Measurements from ENCODE around the gene SRA1.

SRA1 gene

DNA sequence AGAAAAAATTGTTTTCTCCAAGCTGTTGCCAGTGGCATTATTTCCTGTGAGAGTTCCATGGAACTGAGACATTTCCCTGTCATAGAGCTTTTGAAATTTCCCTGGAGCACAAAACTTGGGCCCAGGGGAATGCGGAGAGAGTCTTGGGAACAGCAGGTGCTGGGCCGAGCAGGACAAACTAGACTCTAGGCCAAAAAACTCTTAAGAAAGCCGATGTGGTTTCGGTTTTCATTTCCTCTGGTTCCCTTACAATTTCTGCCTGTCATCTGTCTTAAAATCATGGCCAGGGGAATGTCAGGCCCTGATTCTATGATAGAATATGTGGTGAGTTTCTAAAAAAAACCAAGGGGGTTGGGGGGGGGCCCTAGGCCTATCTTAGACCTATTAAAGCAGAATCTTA lies 11.9 kb upstream of the SRA1 start:
- H3K4me3 ChIP-seq (ENCODE audit: low read length), result no peak overlapping the region
- no peak overlapping the region for H3K9ac ChIP-seq (ENCODE audit: low read depth, low read length)

DNA sequence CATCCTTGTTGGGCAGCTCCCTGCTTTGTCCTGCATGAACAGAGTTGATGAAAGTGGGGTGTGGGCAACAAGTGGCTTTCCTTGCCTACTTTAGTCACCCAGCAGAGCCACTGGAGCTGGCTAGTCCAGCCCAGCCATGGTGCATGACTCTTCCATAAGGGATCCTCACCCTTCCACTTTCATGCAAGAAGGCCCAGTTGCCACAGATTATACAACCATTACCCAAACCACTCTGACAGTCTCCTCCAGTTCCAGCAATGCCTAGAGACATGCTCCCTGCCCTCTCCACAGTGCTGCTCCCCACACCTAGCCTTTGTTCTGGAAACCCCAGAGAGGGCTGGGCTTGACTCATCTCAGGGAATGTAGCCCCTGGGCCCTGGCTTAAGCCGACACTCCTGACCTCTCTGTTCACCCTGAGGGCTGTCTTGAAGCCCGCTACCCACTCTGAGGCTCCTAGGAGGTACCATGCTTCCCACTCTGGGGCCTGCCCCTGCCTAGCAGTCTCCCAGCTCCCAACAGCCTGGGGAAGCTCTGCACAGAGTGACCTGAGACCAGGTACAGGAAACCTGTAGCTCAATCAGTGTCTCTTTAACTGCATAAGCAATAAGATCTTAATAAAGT lies 11.3 kb upstream of the SRA1 start:
- no peaks in the 10 kb centered on the region for H3K9me3 ChIP-seq (ENCODE audit: insufficient read depth, low read depth, low read length)
- no peak overlapping the region for H3K9ac ChIP-seq (ENCODE audit: low read depth, low read length)
- no peak overlapping the region for H3K27ac ChIP-seq (ENCODE audit: low read length)
- H3K36me3 ChIP-seq (ENCODE audit: insufficient read depth, low read depth, low read length), result peaks cover 28% of the 10 kb centered on the region
- no peaks in the 10 kb centered on the region for H3K27me3 ChIP-seq (ENCODE audit: insufficient read depth, low read length)
- H3K4me3 ChIP-seq (ENCODE audit: low read length), result no peak overlapping the region
- H3K4me1 ChIP-seq (ENCODE audit: insufficient read depth, low read length), result peaks cover 3% of the 10 kb centered on the region; the same call in 1 of the 2 replicates

More for the DNA sequence above, 11.9 kb upstream of the SRA1 start:
- H3K36me3 ChIP-seq (ENCODE audit: insufficient read depth, low read depth, low read length), result peaks cover 28% of the 10 kb centered on the region
- no peaks in the 10 kb centered on the region for H3K27me3 ChIP-seq (ENCODE audit: insufficient read depth, low read length)
- no peaks in the 10 kb centered on the region for H3K9me3 ChIP-seq (ENCODE audit: insufficient read depth, low read depth, low read length)
- H3K4me1 ChIP-seq (ENCODE audit: insufficient read depth, low read length), result peaks cover 3% of the 10 kb centered on the region; the same call in 1 of the 2 replicates
- H3K27ac ChIP-seq (ENCODE audit: low read length), result no peak overlapping the region

DNA sequence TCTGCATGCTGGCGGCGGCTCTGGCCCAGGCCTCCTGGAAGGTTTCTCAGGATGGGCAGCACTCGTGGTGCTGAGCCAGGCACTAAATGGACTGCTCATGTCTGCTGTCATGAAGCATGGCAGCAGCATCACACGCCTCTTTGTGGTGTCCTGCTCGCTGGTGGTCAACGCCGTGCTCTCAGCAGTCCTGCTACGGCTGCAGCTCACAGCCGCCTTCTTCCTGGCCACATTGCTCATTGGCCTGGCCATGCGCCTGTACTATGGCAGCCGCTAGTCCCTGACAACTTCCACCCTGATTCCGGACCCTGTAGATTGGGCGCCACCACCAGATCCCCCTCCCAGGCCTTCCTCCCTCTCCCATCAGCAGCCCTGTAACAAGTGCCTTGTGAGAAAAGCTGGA lies 10.6 kb upstream of the SRA1 start:
- H3K9me3 ChIP-seq (ENCODE audit: insufficient read depth, low read depth, low read length), result no peaks in the 10 kb centered on the region
- H3K27me3 ChIP-seq (ENCODE audit: insufficient read depth, low read length), result no peaks in the 10 kb centered on the region
- peaks cover 28% of the 10 kb centered on the region for H3K36me3 ChIP-seq (ENCODE audit: insufficient read depth, low read depth, low read length)
- no peak overlapping the region for H3K27ac ChIP-seq (ENCODE audit: low read length)
- no peak overlapping the region for H3K9ac ChIP-seq (ENCODE audit: low read depth, low read length)
- H3K4me1 ChIP-seq (ENCODE audit: insufficient read depth, low read length), result peaks cover 3% of the 10 kb centered on the region; the same call in 1 of the 2 replicates
- no peak overlapping the region for H3K4me3 ChIP-seq (ENCODE audit: low read length)

DNA sequence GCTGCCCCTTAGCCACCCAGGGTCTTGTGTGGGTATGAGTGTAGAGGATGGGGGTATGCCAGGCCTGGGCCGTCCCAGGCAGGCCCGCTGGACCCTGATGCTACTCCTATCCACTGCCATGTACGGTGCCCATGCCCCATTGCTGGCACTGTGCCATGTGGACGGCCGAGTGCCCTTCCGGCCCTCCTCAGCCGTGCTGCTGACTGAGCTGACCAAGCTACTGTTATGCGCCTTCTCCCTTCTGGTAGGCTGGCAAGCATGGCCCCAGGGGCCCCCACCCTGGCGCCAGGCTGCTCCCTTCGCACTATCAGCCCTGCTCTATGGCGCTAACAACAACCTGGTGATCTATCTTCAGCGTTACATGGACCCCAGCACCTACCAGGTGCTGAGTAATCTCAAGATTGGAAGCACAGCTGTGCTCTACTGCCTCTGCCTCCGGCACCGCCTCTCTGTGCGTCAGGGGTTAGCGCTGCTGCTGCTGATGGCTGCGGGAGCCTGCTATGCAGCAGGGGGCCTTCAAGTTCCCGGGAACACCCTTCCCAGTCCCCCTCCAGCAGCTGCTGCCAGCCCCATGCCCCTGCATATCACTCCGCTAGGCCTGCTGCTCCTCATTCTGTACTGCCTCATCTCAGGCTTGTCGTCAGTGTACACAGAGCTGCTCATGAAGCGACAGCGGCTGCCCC lies 10.0 kb upstream of the SRA1 start:
- H3K27me3 ChIP-seq (ENCODE audit: insufficient read depth, low read length), result no peaks in the 10 kb centered on the region
- no peaks in the 10 kb centered on the region for H3K9me3 ChIP-seq (ENCODE audit: insufficient read depth, low read depth, low read length)
- peaks cover 3% of the 10 kb centered on the region; the same call in 1 of the 2 replicates for H3K4me1 ChIP-seq (ENCODE audit: insufficient read depth, low read length)
- H3K9ac ChIP-seq (ENCODE audit: low read depth, low read length), result no peak overlapping the region
- no peak overlapping the region for H3K4me3 ChIP-seq (ENCODE audit: low read length)
- no peak overlapping the region for H3K27ac ChIP-seq (ENCODE audit: low read length)
- H3K36me3 ChIP-seq (ENCODE audit: insufficient read depth, low read depth, low read length), result peaks cover 28% of the 10 kb centered on the region

DNA sequence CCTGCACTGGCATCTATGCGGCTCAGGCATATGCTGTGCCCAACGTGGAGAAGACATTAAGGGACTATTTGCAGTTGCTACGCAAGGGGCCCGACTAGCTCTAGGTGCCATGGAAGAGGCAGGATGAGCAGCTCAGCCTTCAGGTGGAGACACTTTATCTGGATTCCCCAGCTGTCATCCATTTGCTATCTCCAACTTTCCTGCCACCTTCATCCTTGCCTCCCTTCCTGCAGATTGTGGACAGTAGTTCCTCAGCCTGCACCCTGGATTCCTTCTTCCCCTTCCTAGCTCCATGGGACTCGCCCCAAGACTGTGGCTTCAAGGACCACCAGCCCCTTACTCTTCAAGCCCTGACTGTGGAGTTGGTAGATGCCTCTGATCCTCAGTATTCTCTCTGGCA lies 9.4 kb upstream of the SRA1 start:
- Histone ChIP-seq H3K9ac (ENCODE audit: low read depth, low read length) (no peak overlapping the region), H3K4me3 (ENCODE audit: low read length) (no peak overlapping the region), H3K27ac (ENCODE audit: low read length) (no peak overlapping the region), H3K4me1 (ENCODE audit: insufficient read depth, low read length) (peaks cover 3% of the 10 kb centered on the region; the same call in 1 of the 2 replicates), H3K27me3 (ENCODE audit: insufficient read depth, low read length) (no peaks in the 10 kb centered on the region), H3K36me3 (ENCODE audit: insufficient read depth, low read depth, low read length) (peaks cover 28% of the 10 kb centered on the region), H3K9me3 (ENCODE audit: insufficient read depth, low read depth, low read length) (no peaks in the 10 kb centered on the region)

DNA sequence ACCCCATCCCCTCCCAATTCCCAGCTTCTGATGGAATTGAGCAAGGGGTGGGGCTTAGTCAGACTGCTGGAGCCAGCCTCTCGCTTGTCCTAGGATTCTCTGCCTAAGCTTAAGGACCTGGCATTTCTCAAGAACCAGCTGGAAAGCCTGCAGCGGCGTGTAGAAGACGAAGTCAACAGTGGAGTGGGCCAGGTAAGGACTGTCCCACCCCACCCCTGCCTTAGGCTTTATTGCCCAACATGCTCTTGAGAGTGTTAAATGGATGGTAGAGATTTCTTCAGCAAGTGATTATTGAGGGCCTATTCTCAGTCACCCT lies 8.5 kb upstream of the SRA1 start:
- Histone ChIP-seq H3K4me1 (ENCODE audit: insufficient read depth, low read length) (peaks cover 3% of the 10 kb centered on the region; the same call in 1 of the 2 replicates), H3K9me3 (ENCODE audit: insufficient read depth, low read depth, low read length) (no peaks in the 10 kb centered on the region), H3K4me3 (ENCODE audit: low read length) (peak overlapping the region; percentile 98), H3K27me3 (ENCODE audit: insufficient read depth, low read length) (no peaks in the 10 kb centered on the region), H3K9ac (ENCODE audit: low read depth, low read length) (peak overlapping the region; percentile 96; the same call in 1 of the 2 replicates), H3K36me3 (ENCODE audit: insufficient read depth, low read depth, low read length) (peaks cover 28% of the 10 kb centered on the region), H3K27ac (ENCODE audit: low read length) (no peak overlapping the region)

DNA sequence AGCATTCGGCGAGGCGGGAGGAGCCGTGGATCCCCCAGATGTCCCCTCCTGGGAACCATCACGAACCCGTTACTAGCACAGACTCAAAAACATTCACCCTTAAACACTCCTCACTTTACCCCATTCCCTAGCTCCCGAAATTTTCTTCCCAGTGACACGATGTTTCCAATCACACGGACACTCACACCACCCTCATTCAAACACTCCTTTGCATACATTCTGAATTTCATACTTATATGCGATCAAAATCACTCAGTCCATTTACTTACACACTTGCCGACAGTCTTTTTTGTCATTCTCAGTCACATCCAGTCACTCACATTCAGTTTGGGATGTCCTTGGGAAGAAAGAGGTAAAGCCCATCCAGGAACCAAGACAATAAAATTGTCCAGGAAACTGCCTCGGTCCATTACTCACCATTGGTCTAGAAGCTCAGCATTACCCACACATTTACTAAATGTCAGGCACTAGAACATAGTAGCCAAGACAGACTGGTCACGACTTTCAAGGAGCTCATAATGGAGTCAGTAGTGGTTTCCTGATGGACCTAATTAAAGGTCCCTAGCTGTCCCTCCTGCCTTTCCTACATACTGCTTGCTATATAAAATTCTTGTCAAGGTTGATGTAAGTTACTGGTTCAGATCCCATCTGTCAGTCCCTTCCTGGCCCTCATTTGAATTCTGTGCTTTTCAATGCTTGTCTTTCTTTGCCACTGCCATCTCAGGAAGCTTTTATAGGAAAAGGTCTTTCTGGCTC lies 7.9 kb upstream of the SRA1 start:
- Histone ChIP-seq H3K9ac (ENCODE audit: low read depth, low read length) (peak overlapping the region; percentile 96), H3K27ac (ENCODE audit: low read length) (peak overlapping the region; percentile 72), H3K9me3 (ENCODE audit: insufficient read depth, low read depth, low read length) (no peaks in the 10 kb centered on the region), H3K4me3 (ENCODE audit: low read length) (peak overlapping the region; percentile 98), H3K27me3 (ENCODE audit: insufficient read depth, low read length) (no peaks in the 10 kb centered on the region), H3K4me1 (ENCODE audit: insufficient read depth, low read length) (peaks cover 3% of the 10 kb centered on the region; the same call in 1 of the 2 replicates), H3K36me3 (ENCODE audit: insufficient read depth, low read depth, low read length) (peaks cover 28% of the 10 kb centered on the region)

DNA sequence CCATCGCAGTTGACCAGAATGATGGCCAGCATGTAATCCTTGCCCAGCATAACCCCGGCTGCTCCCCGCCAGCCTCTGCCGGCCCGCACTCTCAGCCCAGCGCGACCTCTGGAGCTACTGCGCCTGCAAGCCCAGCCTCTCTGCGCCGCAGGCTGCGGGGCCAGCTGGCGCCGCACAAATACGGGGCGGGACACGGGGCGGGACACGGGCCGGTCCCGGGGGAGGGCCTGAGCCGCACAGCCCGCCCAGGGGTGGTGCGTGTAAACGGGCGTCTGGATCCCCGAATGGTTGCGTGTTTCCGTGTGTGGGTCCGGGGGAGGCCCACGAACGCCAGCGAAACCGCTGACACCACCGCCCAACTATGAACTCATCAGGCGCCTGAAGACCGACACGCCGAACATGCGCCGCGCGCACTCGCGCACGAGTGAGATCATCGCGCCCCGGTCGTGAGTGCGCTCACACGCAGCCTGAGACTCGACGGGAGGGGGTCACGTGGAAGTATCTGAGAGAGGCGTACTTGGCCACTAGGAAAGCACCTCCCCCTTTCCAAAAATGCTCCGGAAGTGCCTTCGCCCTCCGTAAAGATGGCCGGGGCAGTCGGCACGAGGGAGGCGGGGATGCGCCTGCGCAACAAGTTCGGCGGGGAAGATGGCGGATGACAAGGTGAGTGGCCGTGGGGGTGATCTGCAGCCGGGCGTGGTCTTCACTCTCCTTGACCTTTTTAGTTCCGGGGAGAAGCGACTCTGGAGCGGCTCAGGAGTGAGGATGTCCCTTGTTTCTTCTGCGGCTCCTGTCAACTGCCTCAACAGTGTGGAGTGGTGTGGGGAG lies 7.1 kb upstream of the SRA1 start, which contains the start of the genes APBB3 and SLC35A4:
Gene APBB3 (minus strand): TSS at position 403 of the 828 bp plus-strand sequence. CDS start 353 bp downstream, at position 50.
Gene SLC35A4 (plus strand): TSS at position 633 of the 828 bp plus-strand sequence. CDS start 2,342 bp downstream, outside the sequence.
- H3K9ac ChIP-seq (ENCODE audit: low read depth, low read length), result peak within 1 kb of the TSS; percentile 96
- H3K4me1 ChIP-seq (ENCODE audit: insufficient read depth, low read length), result peaks cover 3% of the 10 kb centered on the region; the same call in 1 of the 2 replicates
- no peaks in the 10 kb centered on the region for H3K9me3 ChIP-seq (ENCODE audit: insufficient read depth, low read depth, low read length)
- H3K27me3 ChIP-seq (ENCODE audit: insufficient read depth, low read length), result no peaks in the 10 kb centered on the region
- peak within 1 kb of the TSS; percentile 72 for H3K27ac ChIP-seq (ENCODE audit: low read length)
- H3K4me3 ChIP-seq (ENCODE audit: low read length), result peak within 1 kb of the TSS; percentile 98
- peaks cover 28% of the 10 kb centered on the region for H3K36me3 ChIP-seq (ENCODE audit: insufficient read depth, low read depth, low read length)

DNA sequence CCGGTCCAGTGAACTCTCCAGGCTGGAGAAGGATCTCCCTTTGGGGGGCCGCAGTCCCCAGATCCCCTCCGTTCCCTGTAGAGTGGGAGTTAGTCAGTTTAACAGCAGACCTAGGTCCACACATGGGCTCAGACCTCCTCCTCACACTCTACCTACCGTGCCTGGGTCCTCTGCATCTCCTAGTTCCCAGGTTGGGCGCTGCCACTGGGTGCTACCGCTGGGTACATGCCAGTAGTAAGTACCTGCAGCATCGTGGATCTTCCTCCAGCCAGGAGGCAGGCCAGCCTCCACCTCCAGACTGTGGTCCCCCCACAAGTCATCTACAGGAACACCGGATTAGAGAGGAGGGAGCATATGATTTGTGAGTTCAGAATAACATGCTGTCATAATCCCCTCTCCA lies 6.3 kb upstream of the SRA1 start:
- Histone ChIP-seq H3K4me1 (ENCODE audit: insufficient read depth, low read length) (peaks cover 3% of the 10 kb centered on the region; the same call in 1 of the 2 replicates), H3K9me3 (ENCODE audit: insufficient read depth, low read depth, low read length) (no peaks in the 10 kb centered on the region), H3K4me3 (ENCODE audit: low read length) (peak overlapping the region; percentile 98), H3K9ac (ENCODE audit: low read depth, low read length) (peak overlapping the region; percentile 96; the same call in 1 of the 2 replicates), H3K27me3 (ENCODE audit: insufficient read depth, low read length) (no peaks in the 10 kb centered on the region), H3K36me3 (ENCODE audit: insufficient read depth, low read depth, low read length) (peaks cover 28% of the 10 kb centered on the region), H3K27ac (ENCODE audit: low read length) (no peak overlapping the region)

DNA sequence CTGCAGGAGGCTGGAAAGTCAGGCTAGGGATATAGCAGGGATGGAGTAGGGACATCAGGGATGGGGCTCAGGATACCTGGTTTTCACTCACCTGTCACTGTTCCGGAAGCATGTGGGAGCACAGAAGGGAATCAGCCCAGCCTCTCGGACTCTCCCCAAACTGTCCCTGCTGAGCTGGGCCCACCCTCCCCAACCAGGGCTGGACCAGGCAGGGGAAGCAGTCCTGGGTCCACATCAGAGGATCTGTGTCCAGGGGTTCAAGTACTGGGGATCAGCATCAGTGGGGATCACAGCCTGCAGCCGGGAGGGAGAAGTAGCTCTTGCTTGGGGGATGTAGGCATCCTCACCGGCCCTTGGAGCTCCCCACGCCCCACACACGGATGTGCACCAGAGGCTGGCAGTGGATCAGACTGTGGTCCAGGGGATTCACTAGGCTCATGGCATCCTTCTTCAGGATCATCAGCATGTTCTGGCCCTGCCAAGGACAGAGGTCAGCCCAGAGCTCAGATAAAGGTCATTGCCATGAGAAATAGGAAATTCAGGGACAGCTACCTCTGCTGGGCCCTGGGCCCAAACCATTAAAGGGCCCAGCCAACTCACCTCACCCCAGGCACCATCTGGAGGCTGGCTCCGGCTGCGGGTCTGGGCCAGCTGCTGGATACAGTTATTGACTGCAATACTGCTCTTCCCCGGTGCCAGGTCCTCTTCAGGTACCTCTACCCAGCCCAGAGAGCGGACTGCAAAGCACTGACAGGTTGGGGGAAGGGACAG lies 4.7 kb upstream of the SRA1 start:
- no peaks in the 10 kb centered on the region for H3K27me3 ChIP-seq (ENCODE audit: insufficient read depth, low read length)
- H3K9me3 ChIP-seq (ENCODE audit: insufficient read depth, low read depth, low read length), result no peaks in the 10 kb centered on the region
- H3K36me3 ChIP-seq (ENCODE audit: insufficient read depth, low read depth, low read length), result peaks cover 11% of the 10 kb centered on the region
- H3K9ac ChIP-seq (ENCODE audit: low read depth, low read length), result no peak overlapping the region
- no peak overlapping the region for H3K27ac ChIP-seq (ENCODE audit: low read length)
- H3K4me3 ChIP-seq (ENCODE audit: low read length), result no peak overlapping the region
- peaks cover 8% of the 10 kb centered on the region; the same call in 1 of the 2 replicates for H3K4me1 ChIP-seq (ENCODE audit: insufficient read depth, low read length)

Data from iPS-20b (cell line).